Epithelial cell of prostate (primary cell): Measurements from ENCODE around the gene BEND6.
"Not testable (repeated sequence)": the region's sequence is repeated elsewhere in the genome, so short reads cannot be mapped to it uniquely, and the experiment has no call there.

ENCODE experiments used
- DNase-seq: peaks from one replicate; pipeline ENCODE4 v3.0.0-alpha.2; 2011; ENCODE audit warnings: low read depth, low spot score
- H3K27ac ChIP-seq: fragments of 450-650 bp; 2 replicates; pipeline ENCODE4 v1.5.1; 2017; ENCODE audit warnings: mild to moderate bottlenecking

BEND6 gene

DNA sequence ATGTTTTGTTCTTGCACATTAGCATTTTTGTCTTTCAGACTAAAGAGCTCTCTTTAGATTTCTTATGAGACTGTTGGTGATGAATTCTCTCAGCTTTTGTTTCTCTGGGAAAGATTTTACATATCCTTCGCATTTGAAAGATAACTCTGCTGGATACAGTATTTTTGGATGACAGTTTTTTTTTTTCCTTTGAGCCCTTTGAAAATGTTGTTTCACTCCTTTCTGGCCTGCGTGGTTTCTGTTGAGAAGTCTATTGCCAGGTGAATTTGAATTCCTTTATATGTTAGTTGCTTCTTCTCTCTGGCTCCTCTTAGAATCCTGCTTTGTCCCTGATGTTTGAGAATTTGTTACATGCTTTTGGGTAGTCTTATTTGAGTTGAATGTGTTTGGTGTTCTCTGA lies 69.4 kb downstream of the BEND6 start:
- DNase-seq: no peak
- no peak overlapping the region for H3K27ac ChIP-seq

DNA sequence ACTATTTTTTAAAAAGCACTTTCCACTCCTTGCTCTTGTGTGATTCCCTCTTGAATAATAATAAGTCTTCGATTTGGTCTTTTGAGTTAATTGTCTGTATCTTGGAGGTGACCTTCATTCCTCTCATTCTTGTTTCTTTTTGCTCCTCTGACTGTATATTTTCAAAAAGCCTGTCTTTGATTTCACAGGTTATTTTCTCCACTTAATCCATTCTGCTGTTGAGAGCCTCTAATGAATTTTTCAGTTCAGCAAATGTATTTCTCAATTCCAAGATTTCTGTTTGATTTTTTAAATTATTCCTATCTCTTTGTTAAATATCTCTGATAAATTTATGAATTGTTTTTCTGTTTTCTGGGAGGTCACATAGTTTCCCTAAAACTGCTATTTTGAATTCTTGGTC lies 69.9 kb downstream of the BEND6 start:
- no peak for DNase-seq

DNA sequence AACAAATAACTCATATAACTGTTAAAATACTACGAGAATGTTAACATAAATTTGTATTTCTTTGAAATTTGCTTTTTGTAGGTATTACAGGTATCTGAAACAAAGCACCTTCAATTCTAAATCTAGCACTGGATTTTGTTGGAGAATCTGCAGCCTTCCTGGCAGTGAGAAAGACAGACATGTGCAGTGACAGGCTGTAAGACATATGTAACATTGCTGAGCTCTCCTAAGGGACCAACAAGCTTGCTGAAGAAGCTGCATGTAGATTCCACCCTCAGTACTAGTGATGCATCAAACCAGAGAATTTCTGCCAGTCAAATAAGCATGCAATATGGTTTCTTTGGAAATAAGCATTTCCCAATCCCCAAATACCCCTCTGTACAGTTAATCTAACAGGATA lies 71.1 kb downstream of the BEND6 start:
- DNase-seq: no peak
- H3K27ac ChIP-seq: no peak overlapping the region

More for the DNA sequence above, 69.9 kb downstream of the BEND6 start:
- no peak overlapping the region for H3K27ac ChIP-seq

DNA sequence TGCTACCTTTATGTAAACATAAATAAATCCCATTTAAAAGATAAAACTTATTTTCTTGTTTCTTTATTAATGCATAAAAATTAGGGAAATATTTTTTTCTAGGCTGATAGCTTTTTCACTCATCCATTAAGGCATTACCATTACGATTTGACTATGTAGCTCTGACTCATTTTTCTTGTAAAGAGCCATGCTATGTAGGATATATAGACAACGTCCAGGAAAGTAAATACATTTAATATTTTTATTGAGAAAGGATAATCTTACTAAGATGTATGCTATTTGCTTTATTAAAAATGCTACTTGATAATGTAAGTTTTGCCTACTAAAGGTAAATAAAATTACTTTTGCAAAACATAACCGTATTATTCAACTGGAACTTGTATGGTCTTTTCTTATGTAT lies 72.4 kb downstream of the BEND6 start:
- H3K27ac ChIP-seq: no peak overlapping the region
- no peak for DNase-seq

- no peak overlapping the region for H3K27ac ChIP-seq
- DNase-seq: no peak
Observed at GRCh38 chr6:57029213-57029612, 74.3 kb downstream of the BEND6 start.

DNA sequence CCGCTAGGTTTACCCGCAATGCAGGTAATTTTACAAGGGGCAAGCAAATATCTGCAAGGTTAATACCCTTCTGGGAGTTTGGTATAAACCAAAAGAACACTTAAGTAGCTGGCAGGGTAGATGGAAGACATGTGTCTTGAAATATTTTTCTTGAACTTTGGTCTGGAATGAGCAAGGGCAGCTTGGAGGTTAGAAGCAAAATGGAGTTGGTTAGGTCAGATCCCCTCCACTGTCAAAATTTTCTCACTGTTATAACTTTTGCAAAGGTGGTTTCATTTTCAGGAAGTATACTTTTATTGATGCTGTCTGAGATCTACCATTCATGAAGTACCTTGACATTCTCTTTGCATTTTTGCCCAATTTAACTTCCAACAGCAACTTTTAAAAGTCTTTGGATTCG lies 78.3 kb downstream of the BEND6 start:
- no peak overlapping the region for H3K27ac ChIP-seq
- DNase-seq: no peak

GRCh38 chr6:57035549-57035948 lies 80.6 kb downstream of the BEND6 start:
- DNase-seq: no peak
- no peak overlapping the region for H3K27ac ChIP-seq

GRCh38 chr6:57038906-57039305 lies 84.0 kb downstream of the BEND6 start:
- DNase-seq: no peak
- H3K27ac ChIP-seq: no peak overlapping the region

DNA sequence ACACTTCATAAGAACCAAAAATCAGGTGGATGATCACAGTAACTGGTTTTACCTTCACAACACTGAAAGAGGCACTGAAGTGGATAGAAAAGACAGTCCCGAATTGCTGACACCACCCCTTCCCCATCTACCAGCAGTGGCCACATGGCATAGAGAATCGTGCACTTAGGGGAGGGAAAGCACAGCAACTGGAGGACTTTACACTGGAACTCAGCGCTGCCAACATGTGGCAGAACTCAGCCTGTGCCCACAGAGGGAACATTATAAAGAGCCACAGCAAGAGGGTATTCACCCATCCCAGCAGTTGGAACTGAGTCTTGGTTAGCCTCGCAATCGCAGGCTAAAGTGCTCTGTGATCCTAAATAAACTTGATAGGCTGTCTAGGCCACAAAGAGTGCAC lies 85.1 kb downstream of the BEND6 start:
- DNase-seq: no peak
- H3K27ac ChIP-seq: no peak overlapping the region

DNA sequence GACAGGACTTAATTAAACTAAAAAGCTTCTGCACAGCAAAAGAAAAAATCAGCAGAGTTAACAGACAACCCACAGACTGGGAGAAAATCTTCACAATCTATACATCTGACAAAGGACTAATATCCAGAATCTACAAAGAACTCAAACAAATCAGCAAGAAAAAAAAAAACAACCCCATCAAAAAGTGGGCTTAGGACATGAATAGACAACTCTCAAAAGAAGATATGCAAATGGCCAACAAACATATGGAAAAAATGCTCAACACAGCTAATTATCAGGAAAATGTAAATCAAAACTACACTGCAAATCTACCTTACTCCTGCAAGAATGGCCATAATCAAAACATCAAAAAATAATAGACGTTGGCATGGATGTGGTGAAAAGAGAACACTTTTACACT lies 89.2 kb downstream of the BEND6 start:
- DNase-seq, H3K27ac ChIP-seq: not testable (repeated sequence)

- H3K27ac ChIP-seq: no peak overlapping the region
- DNase-seq: no peak
Observed at GRCh38 chr6:57044568-57044967, 89.7 kb downstream of the BEND6 start.

- peak within 1 kb of the TSS; percentile 18 for H3K27ac ChIP-seq
- DNase-seq: peak; percentile 2
Observed at GRCh38 chr6:57046332-57047256, 91.7 kb downstream of the BEND6 start, which contains the start of gene KIAA1586. TSS of gene KIAA1586 (plus strand) at chr6:57046693. CDS start at chr6:57046756, 63 bp downstream.

DNA sequence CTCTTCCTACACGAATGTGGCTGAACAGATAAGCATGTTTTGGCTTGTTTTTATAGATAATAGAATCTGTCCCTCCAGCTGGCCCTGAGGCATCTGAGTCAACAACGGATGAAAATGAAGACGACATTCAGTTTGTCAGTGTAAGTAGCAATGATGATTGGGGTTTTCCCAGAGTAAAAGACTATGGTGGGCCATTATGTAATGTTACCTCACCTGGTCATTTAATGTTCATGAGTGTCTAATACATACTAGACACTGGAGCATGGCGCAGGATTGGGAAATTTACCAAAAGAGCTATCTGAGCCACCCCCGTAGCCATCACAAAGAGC lies 92.3 kb downstream of the BEND6 start:
- H3K27ac ChIP-seq, DNase-seq: not testable (repeated sequence)

DNA sequence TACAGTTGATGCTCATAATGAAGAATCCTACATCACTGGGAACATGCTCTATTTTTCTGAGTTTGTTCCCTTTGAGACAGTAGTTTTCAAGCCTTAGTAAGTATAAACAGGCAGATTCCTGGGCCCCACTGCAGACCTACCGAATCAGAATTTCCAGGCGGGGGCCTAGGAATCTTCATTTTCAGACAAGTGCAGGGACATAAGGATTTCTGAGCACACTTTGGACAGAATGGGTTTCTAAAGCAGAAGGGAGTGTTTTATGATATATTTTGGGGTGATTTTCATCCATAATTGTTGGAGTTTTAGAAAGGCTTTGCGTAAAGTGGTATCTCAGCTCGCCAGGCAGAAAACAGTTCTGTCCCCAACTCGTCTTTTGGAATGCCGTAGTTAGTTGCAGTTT lies 93.0 kb downstream of the BEND6 start:
- not testable (repeated sequence) for DNase-seq, H3K27ac ChIP-seq

DNA sequence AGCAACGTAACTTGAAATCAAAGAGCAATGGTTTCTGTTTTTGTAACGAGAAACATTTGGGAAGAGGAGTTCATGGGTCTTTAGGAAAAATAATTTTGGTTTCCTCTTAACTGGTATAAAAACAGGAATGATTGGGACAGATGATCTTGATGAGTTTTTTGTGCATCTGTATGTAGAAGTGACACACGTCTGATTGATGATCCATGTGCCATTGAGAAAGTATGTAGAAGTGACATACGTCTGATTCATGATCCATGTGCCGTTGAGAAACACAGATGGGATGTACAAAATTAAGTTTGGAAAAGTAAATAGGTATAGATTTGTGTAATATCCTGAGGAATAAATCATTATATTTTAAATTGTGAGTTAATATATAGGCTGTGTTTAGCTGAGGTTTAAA lies 93.7 kb downstream of the BEND6 start:
- no peak for DNase-seq
- H3K27ac ChIP-seq: no peak overlapping the region

- no peak for DNase-seq
- H3K27ac ChIP-seq: no peak overlapping the region
Observed at GRCh38 chr6:57063847-57064246, 108.9 kb downstream of the BEND6 start.

DNA sequence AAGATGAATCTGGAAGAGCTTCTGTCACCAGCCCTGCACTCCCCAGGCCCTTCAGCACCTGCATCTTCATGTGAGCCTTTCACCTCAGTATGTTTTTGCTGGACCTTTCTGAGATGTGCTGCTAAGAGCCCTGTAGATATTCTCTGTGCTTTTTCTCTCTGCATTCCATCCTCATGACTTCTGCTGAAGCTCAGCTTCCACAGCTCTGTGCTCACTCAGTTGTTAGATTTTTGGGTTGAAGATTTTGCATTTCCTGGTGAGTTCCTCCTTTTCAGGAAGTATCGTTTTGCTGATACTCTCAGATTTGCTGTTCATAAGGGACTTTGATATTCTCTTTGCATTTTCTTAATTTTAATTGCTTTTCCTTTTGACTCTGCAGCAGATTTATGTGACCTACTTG lies 109.9 kb downstream of the BEND6 start:
- no peak overlapping the region for H3K27ac ChIP-seq
- DNase-seq: no peak

- DNase-seq: no peak
- H3K27ac ChIP-seq: no peak overlapping the region
Observed at GRCh38 chr6:57068061-57068460, 113.2 kb downstream of the BEND6 start.

- no peak overlapping the region for H3K27ac ChIP-seq
- no peak for DNase-seq
Observed at GRCh38 chr6:57069228-57069627, 114.3 kb downstream of the BEND6 start.

DNA sequence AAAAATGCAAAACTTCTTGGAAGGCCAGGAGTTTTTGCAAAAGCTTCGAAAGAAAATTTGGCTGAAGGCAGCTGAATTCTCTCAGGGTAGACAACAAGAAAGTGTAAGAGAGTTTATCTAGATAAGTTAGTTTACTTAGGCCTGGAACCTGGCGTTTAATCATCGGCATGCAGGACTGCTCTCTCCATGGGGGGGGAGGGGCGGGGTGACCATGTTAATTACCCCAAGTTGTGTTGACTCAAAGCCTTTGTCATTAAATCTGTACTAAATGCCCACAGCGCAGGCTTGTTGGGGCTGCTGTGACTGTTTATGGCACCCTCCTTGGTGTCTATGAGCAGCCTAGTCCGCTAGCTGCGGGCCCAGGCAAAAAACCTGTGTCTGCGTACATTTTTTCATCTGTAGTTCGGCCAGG lies 115.0 kb downstream of the BEND6 start:
- H3K27ac ChIP-seq: no peak overlapping the region
- DNase-seq: no peak

GRCh38 chr6:57072108-57072507 lies 117.2 kb downstream of the BEND6 start:
- H3K27ac ChIP-seq: no peak overlapping the region
- no peak for DNase-seq

DNA sequence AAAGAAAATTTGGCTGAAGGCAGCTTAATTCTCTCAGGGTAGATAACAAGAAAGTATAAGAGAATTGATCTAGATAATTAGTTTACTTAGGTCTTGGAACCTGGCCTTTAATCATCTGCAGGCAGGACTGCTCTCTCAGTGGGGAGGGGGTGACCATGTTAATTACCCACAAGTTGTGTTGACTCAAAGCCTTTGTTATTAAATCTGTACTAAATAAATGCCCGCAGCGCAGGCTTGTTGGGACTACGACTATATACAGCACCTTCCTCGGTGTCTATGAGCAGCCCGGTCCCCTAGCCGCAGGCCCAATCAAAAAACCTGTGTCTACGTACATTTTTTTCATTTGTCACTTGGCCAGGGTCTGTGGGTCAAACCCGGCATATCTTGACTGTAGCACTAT lies 119.5 kb downstream of the BEND6 start:
- DNase-seq: no peak
- H3K27ac ChIP-seq: no peak overlapping the region
